ENCODE data around the gene ACTR8. TPM values are rescaled to one million over a fixed set of nuclear protein-coding genes. Genes with fewer than 3 reads are reported as not detected.
"Not testable (repeated sequence)": the region's sequence is repeated elsewhere in the genome, so short reads cannot be mapped to it uniquely, and the experiment has no call there.

Gene ACTR8, protein sequence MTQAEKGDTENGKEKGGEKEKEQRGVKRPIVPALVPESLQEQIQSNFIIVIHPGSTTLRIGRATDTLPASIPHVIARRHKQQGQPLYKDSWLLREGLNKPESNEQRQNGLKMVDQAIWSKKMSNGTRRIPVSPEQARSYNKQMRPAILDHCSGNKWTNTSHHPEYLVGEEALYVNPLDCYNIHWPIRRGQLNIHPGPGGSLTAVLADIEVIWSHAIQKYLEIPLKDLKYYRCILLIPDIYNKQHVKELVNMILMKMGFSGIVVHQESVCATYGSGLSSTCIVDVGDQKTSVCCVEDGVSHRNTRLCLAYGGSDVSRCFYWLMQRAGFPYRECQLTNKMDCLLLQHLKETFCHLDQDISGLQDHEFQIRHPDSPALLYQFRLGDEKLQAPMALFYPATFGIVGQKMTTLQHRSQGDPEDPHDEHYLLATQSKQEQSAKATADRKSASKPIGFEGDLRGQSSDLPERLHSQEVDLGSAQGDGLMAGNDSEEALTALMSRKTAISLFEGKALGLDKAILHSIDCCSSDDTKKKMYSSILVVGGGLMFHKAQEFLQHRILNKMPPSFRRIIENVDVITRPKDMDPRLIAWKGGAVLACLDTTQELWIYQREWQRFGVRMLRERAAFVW
- total RNA-seq (ENCODE audit: low replicate concordance): 32.8 and 40.8 TPM in 2 replicates

DNA sequence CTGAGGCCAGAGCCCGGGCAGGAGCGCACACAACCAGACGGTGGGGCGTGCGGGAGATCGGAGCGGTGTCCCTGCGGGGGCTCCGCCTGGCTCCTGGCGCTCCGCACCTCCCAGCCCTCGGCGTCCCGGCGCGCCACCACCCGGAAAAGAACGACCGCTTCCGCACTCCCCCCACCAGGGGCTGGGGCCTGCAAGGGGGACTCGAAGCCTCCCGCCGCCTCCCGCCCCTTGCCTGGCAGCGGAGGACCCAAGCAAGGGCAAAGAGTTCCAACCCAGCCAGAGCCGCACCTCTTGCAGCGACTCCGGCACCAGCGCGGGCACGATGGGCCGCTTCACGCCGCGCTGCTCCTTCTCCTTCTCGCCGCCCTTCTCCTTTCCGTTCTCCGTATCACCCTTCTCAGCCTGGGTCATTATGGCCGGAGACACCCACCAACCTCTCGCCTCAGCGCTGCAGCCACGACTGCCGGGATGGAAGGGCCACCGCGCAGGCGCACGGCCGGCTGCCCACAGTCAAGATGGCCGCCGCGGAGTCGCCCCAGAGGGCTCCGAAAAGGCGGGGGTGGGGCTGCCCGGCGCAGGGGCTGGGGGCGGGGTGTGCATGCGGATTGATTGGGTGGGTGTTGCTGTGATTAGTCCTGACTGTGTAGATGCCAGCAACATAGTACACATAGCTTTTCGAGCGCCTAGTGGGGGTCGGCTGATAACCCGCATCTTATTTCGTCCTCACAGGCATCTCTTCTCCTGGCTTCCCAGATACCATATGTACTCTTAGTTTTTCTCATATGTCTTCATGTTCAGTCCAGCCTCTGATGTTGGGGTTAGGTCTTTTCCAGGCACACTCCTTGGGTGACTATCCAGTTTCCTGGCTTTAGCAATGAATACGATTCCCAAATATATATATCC, at the start of gene ACTR8:
TSS of gene ACTR8 (minus strand) at position 462 of the 903 bp plus-strand sequence. CDS start at position 411, 51 bp downstream.
- no peaks in the 10 kb centered on the region for H3K27me3 ChIP-seq
- peaks cover 24% of the 10 kb centered on the region for H3K79me2 ChIP-seq (ENCODE audit: low read depth)
- peaks cover 2% of the 10 kb centered on the region for H3K27me3 Mint-ChIP-seq (ENCODE audit: insufficient read depth, low read depth)
- TF ChIP-seq, protein P1, sequence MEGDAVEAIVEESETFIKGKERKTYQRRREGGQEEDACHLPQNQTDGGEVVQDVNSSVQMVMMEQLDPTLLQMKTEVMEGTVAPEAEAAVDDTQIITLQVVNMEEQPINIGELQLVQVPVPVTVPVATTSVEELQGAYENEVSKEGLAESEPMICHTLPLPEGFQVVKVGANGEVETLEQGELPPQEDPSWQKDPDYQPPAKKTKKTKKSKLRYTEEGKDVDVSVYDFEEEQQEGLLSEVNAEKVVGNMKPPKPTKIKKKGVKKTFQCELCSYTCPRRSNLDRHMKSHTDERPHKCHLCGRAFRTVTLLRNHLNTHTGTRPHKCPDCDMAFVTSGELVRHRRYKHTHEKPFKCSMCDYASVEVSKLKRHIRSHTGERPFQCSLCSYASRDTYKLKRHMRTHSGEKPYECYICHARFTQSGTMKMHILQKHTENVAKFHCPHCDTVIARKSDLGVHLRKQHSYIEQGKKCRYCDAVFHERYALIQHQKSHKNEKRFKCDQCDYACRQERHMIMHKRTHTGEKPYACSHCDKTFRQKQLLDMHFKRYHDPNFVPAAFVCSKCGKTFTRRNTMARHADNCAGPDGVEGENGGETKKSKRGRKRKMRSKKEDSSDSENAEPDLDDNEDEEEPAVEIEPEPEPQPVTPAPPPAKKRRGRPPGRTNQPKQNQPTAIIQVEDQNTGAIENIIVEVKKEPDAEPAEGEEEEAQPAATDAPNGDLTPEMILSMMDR (IDR thresholded peaks at IDR 0.05): peak; percentile 13
- TF ChIP-seq EZH2phosphoT487 (IDR thresholded peaks at IDR 0.05) (no peak), EZH2 (IDR thresholded peaks at IDR 0.05) (peak; percentile 28)
- no peaks in the 10 kb centered on the region for H3K9me3 Mint-ChIP-seq
- H3K4me3 ChIP-seq: peak within 1 kb of the TSS; percentile 63
- peaks cover 10% of the 10 kb centered on the region for H3K4me1 ChIP-seq
- H3K36me3 ChIP-seq: peaks cover 28% of the 10 kb centered on the region
- H3K36me3 Mint-ChIP-seq: peaks cover 14% of the 10 kb centered on the region
- peaks cover 15% of the 10 kb centered on the region for H3K4me1 Mint-ChIP-seq
- peak within 1 kb of the TSS; percentile 71 for H3K9ac ChIP-seq
- peaks cover 13% of the 10 kb centered on the region for H3F3A ChIP-seq (ENCODE audit: low read depth)
- H3K27ac ChIP-seq: peak within 1 kb of the TSS; percentile 48
- peak within 1 kb of the TSS; percentile 98 for H3K4me3 Mint-ChIP-seq
- H4K20me1 ChIP-seq (ENCODE audit: low read depth): no peaks in the 10 kb centered on the region
- H3K27ac Mint-ChIP-seq: peak within 1 kb of the TSS; percentile 91
- no peaks in the 10 kb centered on the region for H3K9me3 ChIP-seq (ENCODE audit: low read depth)
- DNase-seq (ENCODE audit: low spot score): peak; percentile 94
- peak within 1 kb of the TSS; percentile 16 for H2AFZ ChIP-seq (replicated peaks)
- H3K4me2 ChIP-seq: peak within 1 kb of the TSS; percentile 90

DNA sequence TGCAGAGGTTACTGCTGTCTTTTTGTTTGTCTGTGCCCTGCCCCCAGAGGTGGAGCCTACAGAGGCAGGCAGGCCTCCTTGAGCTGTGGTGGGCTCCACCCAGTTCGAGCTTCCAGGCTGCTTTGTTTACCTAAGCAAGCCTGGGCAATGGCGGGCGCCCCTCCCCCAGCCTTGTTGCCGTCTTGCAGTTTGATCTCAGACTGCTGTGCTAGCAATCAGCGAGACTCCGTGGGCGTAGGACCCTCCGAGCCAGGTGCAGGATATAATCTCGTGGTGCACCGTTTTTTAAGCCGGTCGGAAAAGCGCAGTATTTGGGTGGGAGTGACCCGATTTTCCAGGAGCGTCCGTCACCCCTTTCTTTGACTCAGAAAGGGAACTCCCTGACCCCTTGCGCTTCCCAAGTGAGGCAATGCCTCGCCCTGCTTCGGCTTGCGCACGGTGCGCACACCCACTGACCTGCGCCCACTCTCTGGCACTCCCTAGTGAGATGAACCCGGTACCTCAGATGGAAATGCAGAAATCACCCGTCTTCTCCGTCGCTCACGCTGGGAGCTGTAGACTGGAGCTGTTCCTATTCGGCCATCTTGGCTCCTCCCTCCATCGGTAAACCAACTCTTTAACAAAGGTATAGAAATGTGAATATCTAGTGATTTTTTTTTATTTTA, 45.4 kb upstream of the ACTR8 start:
- not testable (repeated sequence) for H3K79me2 ChIP-seq (ENCODE audit: low read depth); H3K9me3 ChIP-seq (ENCODE audit: low read depth); H3K4me3 Mint-ChIP-seq; H4K20me1 ChIP-seq (ENCODE audit: low read depth); H3K9ac ChIP-seq; H3K4me1 ChIP-seq; H3K4me2 ChIP-seq; H3F3A ChIP-seq (ENCODE audit: low read depth); H3K4me3 ChIP-seq; H3K4me1 Mint-ChIP-seq; H3K36me3 ChIP-seq; H3K36me3 Mint-ChIP-seq; H3K27ac ChIP-seq; DNase-seq (ENCODE audit: low spot score); H3K27ac Mint-ChIP-seq; H3K9me3 Mint-ChIP-seq; H3K27me3 ChIP-seq; H3K27me3 Mint-ChIP-seq (ENCODE audit: insufficient read depth, low read depth)
- H2AFZ ChIP-seq (replicated peaks): peak overlapping the region; percentile 76

DNA sequence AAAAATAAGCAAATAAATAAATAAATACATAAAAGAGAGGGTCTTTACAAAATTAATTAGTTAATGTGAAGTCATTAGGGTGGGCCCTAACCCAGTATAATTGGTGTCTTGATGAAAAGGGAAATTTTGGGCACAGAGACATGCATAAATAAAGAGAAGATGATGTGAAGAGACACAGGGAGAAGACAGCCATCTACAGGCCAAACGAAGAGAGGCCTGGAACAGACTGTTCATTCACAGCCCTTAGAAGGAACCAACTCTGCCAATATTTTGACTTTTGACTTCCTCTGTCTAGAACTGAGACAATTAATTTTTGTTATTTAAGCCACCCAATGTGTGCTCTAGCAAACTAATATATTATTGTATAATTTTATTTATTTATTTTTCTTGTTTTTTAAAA, 39.3 kb upstream of the ACTR8 start:
- Histone ChIP-seq H3K36me3 (peaks cover 5% of the 10 kb centered on the region), H3K9ac (no peak overlapping the region), H2AFZ (replicated peaks) (no peak overlapping the region), H3K27ac (no peak overlapping the region), H3K4me1 (no peaks in the 10 kb centered on the region), H4K20me1 (ENCODE audit: low read depth) (no peaks in the 10 kb centered on the region), H3F3A (ENCODE audit: low read depth) (no peaks in the 10 kb centered on the region), H3K79me2 (ENCODE audit: low read depth) (no peaks in the 10 kb centered on the region), H3K4me3 (no peak overlapping the region), H3K9me3 (ENCODE audit: low read depth) (no peaks in the 10 kb centered on the region), H3K27me3 (peaks cover 7% of the 10 kb centered on the region), H3K4me2 (no peak overlapping the region)
- H3K4me1 Mint-ChIP-seq: no peaks in the 10 kb centered on the region
- H3K36me3 Mint-ChIP-seq: no peaks in the 10 kb centered on the region
- no peak for DNase-seq (ENCODE audit: low spot score)
- peaks cover 10% of the 10 kb centered on the region for H3K9me3 Mint-ChIP-seq
- TF ChIP-seq, protein P1 (IDR thresholded peaks at IDR 0.05): peak; percentile 7
- no peak for TF ChIP-seq EZH2phosphoT487 (IDR thresholded peaks at IDR 0.05)
- H3K27me3 Mint-ChIP-seq (ENCODE audit: insufficient read depth, low read depth): peaks cover 3% of the 10 kb centered on the region
- H3K4me3 Mint-ChIP-seq: no peak overlapping the region
- no peak overlapping the region for H3K27ac Mint-ChIP-seq
